GM12878 (cell line): ENCODE results near the gene QSOX2. TPM values are rescaled to one million over a fixed set of nuclear protein-coding genes. Genes with fewer than 3 reads are reported as not detected.

Source experiments
- ATAC-seq: fragments of 200-7000 bp; cut with Tn5 transposase; 3 replicates; pipeline ENCODE4 v1.9.1; 2020; ENCODE audit warnings: mild to moderate bottlenecking, moderate library complexity
- BruUV-seq: library from RNA; stranded (reverse); fragments of 400-500 nt; replicated peaks from 2 replicates; lab custom pipeline; 2021; lab: Mats Ljungman, UMichigan
- CTCF ChIA-PET: fragments of 300-600 bp; sonication (Branson Sonifier 250); formaldehyde crosslinking; extraction: SDS; loops from one replicate; lab custom pipeline; 2021; ENCODE audit warnings: inconsistent platforms; lab: Yijun Ruan, JAX
- POLR2A ChIA-PET: fragments of 350-600 bp; formaldehyde crosslinking; extraction: SDS; loops from one replicate; lab custom pipeline; 2021; ENCODE audit warnings: inconsistent platforms; lab: Charles Lee
- RAD21 ChIA-PET: fragments of 300-600 bp; sonication (Branson Sonifier 250); formaldehyde crosslinking; loops from one replicate; lab custom pipeline; 2023; ENCODE audit warnings: antibody characterized with exemption; ENCODE audit not compliant: unreplicated experiment; lab: Charles Lee
- SMC1A ChIA-PET: fragments of 300-600 bp; sonication (Branson Sonifier 250); formaldehyde crosslinking; loops from one replicate; lab custom pipeline; 2023; ENCODE audit not compliant: unreplicated experiment, uncharacterized antibody; lab: Charles Lee
- DNase-seq: peaks from one replicate; pipeline ENCODE4 v3.0.0-alpha.2; 2011; ENCODE audit warnings: low read depth, low spot score
- FAIRE-seq: peaks from 3 replicates; lab custom pipeline; 2011; peaks lifted over from hg19 to GRCh38; lab: Jason Lieb, UNC
- H2AFZ ChIP-seq: 2 replicates; pipeline ENCODE4 v1.6.0; 2011; ENCODE audit warnings: low read depth, low read length, control low read depth; ENCODE audit not compliant: control insufficient read depth
- H3K27ac ChIP-seq: 2 replicates; pipeline ENCODE4 v1.5.1; 2011; ENCODE audit warnings: control low read depth; ENCODE audit not compliant: control insufficient read depth, insufficient read depth
- H3K27me3 ChIP-seq, 2 experiments: replicated peaks in 1 of 2; 2 replicates each; pipeline versions ENCODE4 v1.6.0 to v1.6.1; 2011; ENCODE audit warnings: low read length in 1 of 2; ENCODE audit not compliant: control insufficient read depth in 2 of 2, insufficient read depth in 2 of 2
- H3K36me3 ChIP-seq, 2 experiments: 2 replicates each; pipeline ENCODE4 v1.5.1; 2011; ENCODE audit warnings: low read length in 1 of 2; ENCODE audit not compliant: control insufficient read depth in 2 of 2, insufficient read depth in 2 of 2
- H3K4me1 ChIP-seq: 2 replicates; pipeline ENCODE4 v1.6.1; 2011; ENCODE audit warnings: mild to moderate bottlenecking, low read length, moderate library complexity, mixed read lengths; ENCODE audit not compliant: control insufficient read depth, insufficient read depth
- H3K4me2 ChIP-seq: 2 replicates; pipeline ENCODE4 v1.6.0; 2011; ENCODE audit warnings: control low read depth; ENCODE audit not compliant: control insufficient read depth, insufficient read depth
- H3K4me3 ChIP-seq: fragments of 200-600 bp; sonication (generic); 2 replicates; pipeline ENCODE4 v1.5.1; 2016
- H3K79me2 ChIP-seq: 2 replicates; pipeline ENCODE4 v1.6.0; 2011; ENCODE audit warnings: low read length; ENCODE audit not compliant: control insufficient read depth, insufficient read depth
- H3K9ac ChIP-seq: 2 replicates; pipeline ENCODE4 v1.8.0; 2011; ENCODE audit warnings: low read length, control low read depth, mixed read lengths; ENCODE audit not compliant: control insufficient read depth, insufficient read depth
- H3K9me3 ChIP-seq: replicated peaks from 3 replicates; pipeline ENCODE4 v1.5.1; 2011; ENCODE audit warnings: mild to moderate bottlenecking, low read length; ENCODE audit not compliant: control insufficient read depth, insufficient read depth
- H4K20me1 ChIP-seq: 2 replicates; pipeline ENCODE4 v1.6.0; 2011; ENCODE audit not compliant: control insufficient read depth, insufficient read depth
- ATF3 ChIP-seq: IDR thresholded peaks from 2 replicates; pipeline ENCODE4 v1.6.1; 2011; ENCODE audit warnings: low read depth, mild to moderate bottlenecking, low read length, moderate library complexity, borderline replicate concordance; ENCODE audit errors: extremely low read depth
- GATAD2B ChIP-seq: fragments of 450-650 bp; conservative IDR thresholded peaks from 2 replicates; pipeline ENCODE4 v1.6.1; 2017; ENCODE audit warnings: low read depth, mild to moderate bottlenecking, moderate library complexity
- IKZF1 ChIP-seq: fragments of 450-650 bp; conservative IDR thresholded peaks from 2 replicates; pipeline ENCODE4 v1.6.1; 2017; ENCODE audit warnings: antibody characterized with exemption, mild to moderate bottlenecking
- JUNB ChIP-seq: IDR thresholded peaks from 2 replicates; pipeline ENCODE4 v1.6.1; 2016; ENCODE audit warnings: antibody characterized with exemption, mild to moderate bottlenecking
- JUND ChIP-seq: IDR thresholded peaks from 2 replicates; pipeline ENCODE4 v1.6.1; 2012; ENCODE audit warnings: low read depth, mild to moderate bottlenecking, low read length, improper control_type of control experiment, moderate library complexity
- LARP7 ChIP-seq: fragments of 450-650 bp; IDR thresholded peaks from 2 replicates; pipeline ENCODE4 v1.6.1; 2017; ENCODE audit warnings: mild to moderate bottlenecking
- MTA3 ChIP-seq: IDR thresholded peaks from 2 replicates; pipeline ENCODE4 v1.6.1; 2012; ENCODE audit warnings: low read length, inconsistent platforms, borderline replicate concordance
- MYB ChIP-seq: fragments of 150-350 bp; IDR thresholded peaks from 2 replicates; pipeline ENCODE4 v1.6.1; 2014; ENCODE audit warnings: mild to moderate bottlenecking, low read depth, low read length, borderline replicate concordance
- MYC ChIP-seq: IDR thresholded peaks from 2 replicates; pipeline ENCODE4 v1.6.1; 2011; ENCODE audit warnings: mild to moderate bottlenecking, low read length, moderate library complexity, inconsistent platforms; ENCODE audit not compliant: insufficient read depth, insufficient replicate concordance, insufficient read length, severe bottlenecking
- RELA ChIP-seq: fragments of 450-650 bp; IDR thresholded peaks from 2 replicates; pipeline ENCODE4 v1.8.0; 2014; ENCODE audit warnings: borderline replicate concordance; ENCODE audit not compliant: partially characterized antibody
- RFX5 ChIP-seq: IDR thresholded peaks from 2 replicates; pipeline ENCODE4 v1.6.1; 2011; ENCODE audit warnings: low read depth, low read length, improper control_type of control experiment
- STAT3 ChIP-seq: IDR thresholded peaks from 2 replicates; pipeline ENCODE4 v1.6.1; 2011; ENCODE audit warnings: low read depth, low read length, improper control_type of control experiment
- SUPT20H ChIP-seq: IDR thresholded peaks from 2 replicates; pipeline ENCODE4 v1.6.1; 2011; ENCODE audit warnings: low read depth, mild to moderate bottlenecking, low read length, moderate library complexity, borderline replicate concordance; ENCODE audit not compliant: control insufficient read depth
- TCF12 ChIP-seq: IDR thresholded peaks from 2 replicates; pipeline ENCODE4 v1.6.1; 2011; ENCODE audit warnings: low read depth, mild to moderate bottlenecking, low read length
- ZZZ3 ChIP-seq: IDR thresholded peaks from 2 replicates; pipeline ENCODE4 v1.6.1; 2011; ENCODE audit warnings: low read depth; ENCODE audit not compliant: control insufficient read depth, insufficient read length
- WGBS: methylation state at CpG from one replicate; pipeline ENCODE4 v1.1.6; 2016; ENCODE audit warnings: low lambda C conversion rate; ENCODE audit not compliant: insufficient replicate concordance, insufficient coverage; ENCODE audit errors: missing lambda C conversion rate; 5-methylcytosine and 5-hydroxymethylcytosine counted together
- in situ Hi-C: fragments of 300-500 bp; cut with MboI; formaldehyde crosslinking; loops from 9 replicates; pipeline ENCODE4 v1.14.3; 2018; ENCODE audit warnings: mixed read lengths
- intact Hi-C: fragments of 100-400 bp; cut with micrococcal nuclease; formaldehyde crosslinking; loops from one replicate; pipeline ENCODE4 v1.14.2; 2022; ENCODE audit not compliant: unreplicated experiment
- polyA plus RNA-seq, 11 experiments: library from polyadenylated mRNA; depleted of rRNA in 4 of 11; unstranded in 6 of 11; stranded (reverse) in 5 of 11; fragments of >200 nt; fragmentation: Nextera tagmentation in 4 of 11; fragmentation: Illumina TruSeq in 1 of 11; extraction: Ambion mirVana in 4 of 11; extraction: Trizol in 1 of 11; gene quantifications; 1 replicate in 1 of 11; 2 replicates in 10 of 11; pipeline versions ENCODE4 v1.2.1 to v1.2.3, GENCODE V29; 2011 to 2016; ENCODE audit warnings: inconsistent platforms in 2 of 11, missing spikeins in 2 of 11, low read depth in 1 of 11
- total RNA-seq, 4 experiments: library from RNA; depleted of rRNA in 3 of 4; stranded (reverse); fragments of >200 nt in 3 of 4; fragmentation: Illumina TruSeq in 1 of 4; extraction: Trizol in 1 of 4; gene quantifications; 2 replicates each; pipeline versions ENCODE4 v1.2.1 to v1.2.3, GENCODE V29; 2013 to 2021

The QSOX2 gene
- total and polyA plus RNA-seq, 10 of the 15 experiments (the other 5 are each of a cell fraction or from before 2014, with no cell fraction given), result 0.34 to 16.1 (median 8.2) TPM

DNA sequence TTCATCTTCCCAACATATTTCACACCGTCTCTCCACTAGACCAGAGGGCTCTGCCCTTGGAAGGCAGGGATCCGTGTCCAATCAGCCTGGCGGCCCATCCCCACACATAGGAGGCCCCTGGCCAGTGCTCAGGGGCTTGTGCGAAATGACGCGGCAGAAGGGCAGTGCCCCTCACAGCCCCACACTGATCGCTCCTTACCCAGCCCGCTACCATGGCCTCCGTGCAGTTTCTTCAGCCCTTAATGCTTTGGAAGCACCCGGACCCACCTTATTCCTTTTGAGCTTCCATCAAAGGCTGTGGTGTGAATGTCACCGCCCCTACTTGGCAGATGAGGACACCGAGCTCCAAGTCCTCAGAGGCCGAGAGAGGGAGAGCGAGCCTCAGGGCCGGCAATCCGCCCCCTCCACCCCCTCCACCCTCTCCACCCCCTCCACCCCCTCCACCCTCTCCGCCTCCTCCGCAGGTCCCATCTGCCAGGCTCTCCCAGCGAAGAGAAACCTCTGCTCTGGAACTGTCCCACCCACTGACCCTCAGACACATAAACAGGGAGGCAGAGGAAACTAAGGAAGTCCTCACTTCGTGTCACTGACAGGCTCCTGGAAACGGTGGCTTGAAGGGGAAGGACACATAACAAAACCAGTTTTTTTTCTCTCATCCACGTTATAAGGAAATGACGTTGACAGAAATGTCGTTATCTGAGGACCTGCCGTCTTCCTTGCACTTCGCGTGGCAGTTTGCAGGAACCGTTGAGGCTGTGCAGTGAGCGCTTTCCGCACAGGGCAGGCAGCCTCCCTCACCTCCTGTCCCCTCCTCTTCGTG lies 13.9 kb downstream of the QSOX2 start:
- Histone ChIP-seq H2AFZ (no peak overlapping the region), H3K4me1 (no peaks in the 10 kb centered on the region), H3K9ac (no peak overlapping the region), H3K4me3 (no peak overlapping the region), H3K9me3 (no peaks in the 10 kb centered on the region), H3K4me2 (no peak overlapping the region), H3K36me3 (peaks cover 6 to 19% of the 10 kb centered on the region in 2 experiments; a peak in 3 of 4 replicates), H4K20me1 (no peaks in the 10 kb centered on the region), H3K27me3 (no peaks in the 10 kb centered on the region), H3K79me2 (no peaks in the 10 kb centered on the region; the same call in 1 of the 2 replicates), H3K27ac (no peak overlapping the region)
- no peak for DNase-seq
- RAD21 ChIA-PET, result interaction anchor here (0.5 kb wide), 1 partner anchor 611 kb away, joined by 3 read pairs; no protein-coding TSS in a partner anchor
- ATAC-seq, result no peak
- in situ Hi-C loops (no loop called here), intact Hi-C loops (no loop called here)
- no TSS peak for BruUV-seq
- TF ChIP-seq GATAD2B (no peak), MTA3 (no peak), MYC (no peak), LARP7 (no peak), JUNB (no peak), RELA (no peak), ZZZ3 (no peak), SUPT20H (no peak), TCF12 (no peak), MYB (no peak), STAT3 (no peak), RFX5 (no peak), ATF3 (no peak), IKZF1 (no peak), JUND (no peak)
- POLR2A ChIA-PET, result no interaction called here
- FAIRE-seq, result no peak
- SMC1A ChIA-PET, result no interaction called here
- WGBS, result 94% methylated on average over 26 of the region's 31 CpGs
- CTCF ChIA-PET, result no interaction called here
